ENCODE results near the gene PCDHB16.
"Not testable (repeated sequence)": the region's sequence is repeated elsewhere in the genome, so short reads cannot be mapped to it uniquely, and the experiment has no call there.

Gene PCDHB16

GRCh38 chr5:141184117-141184855 lies 2.1 kb downstream of the PCDHB16 start:
- not testable (repeated sequence) for FAIRE-seq

GRCh38 chr5:141186897-141187512 lies 4.8 kb downstream of the PCDHB16 start, which contains the start of gene PCDHB9:
TSS of gene PCDHB9 (plus strand) at chr5:141187161. CDS start at chr5:141187319, 158 bp downstream.
- FAIRE-seq: no peak

- FAIRE-seq: not testable (repeated sequence)
These were observed 6.5 kb downstream of the PCDHB16 start for GRCh38 chr5:141188682-141189081.

GRCh38 chr5:141189131-141189530 lies 6.9 kb downstream of the PCDHB16 start:
- not testable (repeated sequence) for FAIRE-seq

GRCh38 chr5:141192110-141192725 lies 10.0 kb downstream of the PCDHB16 start, which contains the start of gene PCDHB10:
TSS of gene PCDHB10 (plus strand) at chr5:141192353. CDS start at chr5:141192553, 200 bp downstream.
- FAIRE-seq: no peak

GRCh38 chr5:141194332-141194731 lies 12.1 kb downstream of the PCDHB16 start:
- not testable (repeated sequence) for FAIRE-seq

GRCh38 chr5:141196363-141196762 lies 14.2 kb downstream of the PCDHB16 start:
- FAIRE-seq: no peak

GRCh38 chr5:141199359-141200235 lies 17.4 kb downstream of the PCDHB16 start, which contains the start of gene PCDHB11:
TSS of gene PCDHB11 (plus strand) at chr5:141199627. CDS start at chr5:141199775, 148 bp downstream.
- FAIRE-seq: peak; percentile 91

- FAIRE-seq: not testable (repeated sequence)
These were observed 18.9 kb downstream of the PCDHB16 start for GRCh38 chr5:141201126-141201525.

- not testable (repeated sequence) for FAIRE-seq
These were observed 19.5 kb downstream of the PCDHB16 start for GRCh38 chr5:141201646-141202045.

GRCh38 chr5:141208478-141208877 lies 26.3 kb downstream of the PCDHB16 start, which contains the start of gene PCDHB12:
TSS of gene PCDHB12 (plus strand) at chr5:141208719. CDS start at chr5:141208908, 189 bp downstream.
- no peak for FAIRE-seq

- FAIRE-seq: not testable (repeated sequence)
These were observed 28.1 kb downstream of the PCDHB16 start for GRCh38 chr5:141210281-141210680.

GRCh38 chr5:141210849-141211248 lies 28.7 kb downstream of the PCDHB16 start:
- FAIRE-seq: not testable (repeated sequence)

- FAIRE-seq: not testable (repeated sequence)
These were observed 31.6 kb downstream of the PCDHB16 start, which contains the start of gene PCDHB13 for GRCh38 chr5:141213656-141214339. TSS of gene PCDHB13 (plus strand) at chr5:141213919. CDS start at chr5:141214124, 205 bp downstream.

- FAIRE-seq: not testable (repeated sequence)
These were observed 32.4 kb downstream of the PCDHB16 start for GRCh38 chr5:141214583-141214982.

- FAIRE-seq: not testable (repeated sequence)
These were observed 33.3 kb downstream of the PCDHB16 start for GRCh38 chr5:141215504-141215903.

GRCh38 chr5:141216035-141216434 lies 33.8 kb downstream of the PCDHB16 start:
- FAIRE-seq: not testable (repeated sequence)

GRCh38 chr5:141223112-141223783 lies 41.1 kb downstream of the PCDHB16 start, which contains the start of gene PCDHB14:
TSS of gene PCDHB14 (plus strand) at chr5:141223343. CDS start at chr5:141223506, 163 bp downstream.
- peak; percentile 71 for FAIRE-seq

GRCh38 chr5:141224844-141225243 lies 42.7 kb downstream of the PCDHB16 start:
- FAIRE-seq: not testable (repeated sequence)

- FAIRE-seq: not testable (repeated sequence)
These were observed 43.2 kb downstream of the PCDHB16 start for GRCh38 chr5:141225421-141225820.

Measured in TTC549 (cell line).